H9 (cell line): ENCODE results near the gene GRIP1. TPM values are rescaled to one million over a fixed set of nuclear protein-coding genes. Genes with fewer than 3 reads are reported as not detected.

Experiments
- DNase-seq: peaks from one replicate; pipeline ENCODE4 v3.0.0-alpha.2; 2017
- H2AFZ ChIP-seq: one replicate; pipeline ENCODE4 v1.6.1; 2013; ENCODE audit warnings: mild to moderate bottlenecking, low read length, control low read depth, moderate library complexity
- H2AK5ac ChIP-seq: 2 replicates; pipeline ENCODE4 v1.6.1; 2013; ENCODE audit warnings: low read length, control low read depth, mixed read lengths; ENCODE audit not compliant: insufficient read length
- H2BK120ac ChIP-seq: one replicate; pipeline ENCODE4 v1.6.1; 2013; ENCODE audit warnings: low read depth, mild to moderate bottlenecking, low read length, control low read depth, inconsistent platforms; ENCODE audit not compliant: poor library complexity, severe bottlenecking
- H2BK12ac ChIP-seq: 2 replicates; pipeline ENCODE4 v1.6.1; 2013; ENCODE audit warnings: low read length, control low read depth, mixed read lengths, low read depth; ENCODE audit not compliant: insufficient read length
- H2BK15ac ChIP-seq: 2 replicates; pipeline ENCODE4 v1.6.1; 2013; ENCODE audit warnings: low read depth, low read length, control low read depth
- H2BK20ac ChIP-seq: one replicate; pipeline ENCODE4 v1.6.1; 2013; ENCODE audit warnings: low read depth, mild to moderate bottlenecking, low read length, control low read depth, inconsistent platforms; ENCODE audit not compliant: poor library complexity, severe bottlenecking
- H2BK5ac ChIP-seq: 2 replicates; pipeline ENCODE4 v1.6.1; 2013; ENCODE audit warnings: low read length, control low read depth, mixed read lengths; ENCODE audit not compliant: insufficient read length
- H3K14ac ChIP-seq: 2 replicates; pipeline ENCODE4 v1.6.1; 2013; ENCODE audit warnings: low read length, control low read depth; ENCODE audit not compliant: insufficient read depth
- H3K18ac ChIP-seq: 2 replicates; pipeline ENCODE4 v1.6.1; 2013; ENCODE audit warnings: low read depth, mild to moderate bottlenecking, mixed read lengths, low read length, control low read depth; ENCODE audit not compliant: insufficient read length
- H3K23ac ChIP-seq: 2 replicates; pipeline ENCODE4 v1.6.1; 2013; ENCODE audit warnings: low read length, control low read depth, mixed read lengths, low read depth; ENCODE audit not compliant: insufficient read length
- H3K23me2 ChIP-seq: 2 replicates; pipeline ENCODE4 v1.6.1; 2013; ENCODE audit warnings: low read depth, mild to moderate bottlenecking, mixed read lengths, low read length, control low read depth; ENCODE audit not compliant: insufficient read length, poor library complexity, severe bottlenecking
- H3K27ac ChIP-seq: 2 replicates; pipeline ENCODE4 v1.5.1; 2013; ENCODE audit warnings: low read length, control low read depth, mixed read lengths, low read depth; ENCODE audit not compliant: insufficient read length
- H3K27me3 ChIP-seq: 2 replicates; pipeline ENCODE4 v1.6.1; 2013; ENCODE audit warnings: low read length, control low read depth, inconsistent platforms; ENCODE audit not compliant: insufficient read depth
- H3K4ac ChIP-seq: 2 replicates; pipeline ENCODE4 v1.6.1; 2013; ENCODE audit warnings: low read depth, mild to moderate bottlenecking, control low read depth, inconsistent platforms, low read length, moderate library complexity
- H3K4me1 ChIP-seq: 2 replicates; pipeline ENCODE4 v1.6.1; 2013; ENCODE audit warnings: low read length, control low read depth, inconsistent platforms; ENCODE audit not compliant: insufficient read depth
- H3K4me2 ChIP-seq: 2 replicates; pipeline ENCODE4 v1.6.1; 2013; ENCODE audit warnings: low read length, control low read depth, mixed read lengths; ENCODE audit not compliant: insufficient read length, insufficient read depth
- H3K56ac ChIP-seq: 2 replicates; pipeline ENCODE4 v1.6.1; 2013; ENCODE audit warnings: low read depth, mild to moderate bottlenecking, mixed read lengths, low read length, control low read depth; ENCODE audit not compliant: insufficient read length
- H3K79me1 ChIP-seq: 2 replicates; pipeline ENCODE4 v1.6.1; 2013; ENCODE audit warnings: low read depth, mild to moderate bottlenecking, moderate library complexity, low read length, control low read depth, inconsistent platforms; ENCODE audit not compliant: insufficient read depth, poor library complexity, severe bottlenecking
- H3K79me2 ChIP-seq: 2 replicates; pipeline ENCODE4 v1.6.1; 2013; ENCODE audit warnings: low read length, control low read depth, inconsistent platforms; ENCODE audit not compliant: insufficient read depth
- H3K9ac ChIP-seq: 2 replicates; pipeline ENCODE4 v1.6.1; 2013; ENCODE audit warnings: low read length, control low read depth, mixed read lengths; ENCODE audit not compliant: insufficient read length; ENCODE audit errors: extremely low read depth
- H3K9me3 ChIP-seq: one replicate; pipeline ENCODE4 v1.6.1; 2013; ENCODE audit warnings: low read depth, low read length, inconsistent platforms; ENCODE audit not compliant: control insufficient read depth
- H3T11ph ChIP-seq: one replicate; pipeline ENCODE4 v1.6.1; 2013; ENCODE audit warnings: mild to moderate bottlenecking, low read length, control low read depth, inconsistent platforms
- H4K20me1 ChIP-seq: one replicate; pipeline ENCODE4 v1.6.1; 2013; ENCODE audit not compliant: control insufficient read depth, insufficient read length, insufficient read depth
- H4K5ac ChIP-seq: 2 replicates; pipeline ENCODE4 v1.6.1; 2013; ENCODE audit warnings: low read depth, mild to moderate bottlenecking, mixed read lengths, low read length, control low read depth; ENCODE audit not compliant: insufficient read length
- H4K8ac ChIP-seq: replicated peaks from 2 replicates; pipeline ENCODE4 v1.6.1; 2013; ENCODE audit warnings: low read length, control low read depth, mixed read lengths, low read depth; ENCODE audit not compliant: insufficient read length
- H4K91ac ChIP-seq: 2 replicates; pipeline ENCODE4 v1.6.1; 2013; ENCODE audit warnings: low read depth, mild to moderate bottlenecking, moderate library complexity, mixed read lengths, low read length, control low read depth; ENCODE audit not compliant: insufficient read length
- H3K27ac Mint-ChIP-seq, 3 experiments: 2 replicates in 2 of 3; 3 replicates in 1 of 3; pipeline ENCODE4 v1.8.0; 2020 to 2021; ENCODE audit warnings: mixed read lengths in 3 of 3, mild to moderate bottlenecking in 1 of 3, moderate library complexity in 1 of 3
- H3K27me3 Mint-ChIP-seq: 2 replicates; pipeline ENCODE4 v1.8.0; 2021; ENCODE audit warnings: low read depth, mild to moderate bottlenecking, moderate library complexity, mixed read lengths
- H3K36me3 Mint-ChIP-seq, 3 experiments: 2 replicates in 2 of 3; 3 replicates in 1 of 3; pipeline ENCODE4 v1.8.0; 2020 to 2021; ENCODE audit warnings: low read depth in 3 of 3, mixed read lengths in 3 of 3; ENCODE audit not compliant: insufficient read depth in 1 of 3
- H3K4me1 Mint-ChIP-seq, 2 experiments: 2 replicates each; pipeline ENCODE4 v1.8.0; 2020; ENCODE audit warnings: mixed read lengths in 2 of 2
- H3K4me3 Mint-ChIP-seq, 2 experiments: 2 replicates in 1 of 2; 3 replicates in 1 of 2; pipeline ENCODE4 v1.8.0; 2020 to 2021; ENCODE audit warnings: mild to moderate bottlenecking in 2 of 2, mixed read lengths in 2 of 2, moderate library complexity in 1 of 2
- H3K9me3 Mint-ChIP-seq, 2 experiments: 2 replicates in 1 of 2; 3 replicates in 1 of 2; pipeline ENCODE4 v1.8.0; 2020; ENCODE audit warnings: mild to moderate bottlenecking in 2 of 2, mixed read lengths in 2 of 2, moderate library complexity in 1 of 2
- CTCF ChIP-seq: fragments of 200-600 bp; sonication (generic); conservative IDR thresholded peaks from 3 replicates; pipeline ENCODE4 v1.8.0; 2021; ENCODE audit warnings: antibody characterized with exemption, mild to moderate bottlenecking
- WGBS: extraction: QIAGEN DNeasy Blood & Tissue Kit; methylation state at CpG from one replicate; pipeline ENCODE4 v1.1.7; 2013; ENCODE audit warnings: missing lambda C conversion rate, low lambda C conversion rate, mixed read lengths; ENCODE audit not compliant: insufficient read length; ENCODE audit errors: extremely low coverage; 5-methylcytosine and 5-hydroxymethylcytosine counted together
- total RNA-seq: library from RNA; stranded (reverse); gene quantifications from 2 replicates; pipeline ENCODE4 v1.2.1, GENCODE V29; 2021

Gene GRIP1
- total RNA-seq, 1 experiment from 2014 or later: 19.5 TPM

- Histone ChIP-seq H3K27me3 (no peaks in the 10 kb centered on the region), H2BK20ac (no peak overlapping the region)
Observed at GRCh38 chr12:66571361-66571915, 107.4 kb downstream of the GRIP1 start.

More at GRCh38 chr12:66571361-66571915, 107.4 kb downstream of the GRIP1 start:
- Histone ChIP-seq H3K79me2 (no peaks in the 10 kb centered on the region), H4K91ac (no peak overlapping the region), H3K9me3 (no peaks in the 10 kb centered on the region), H3K56ac (no peak overlapping the region), H3T11ph (no peak overlapping the region), H4K8ac (no peak overlapping the region), H4K5ac (no peak overlapping the region), H3K4ac (no peak overlapping the region), H3K4me1 (no peaks in the 10 kb centered on the region), H3K4me2 (no peak overlapping the region), H2AFZ (no peak overlapping the region), H3K18ac (no peak overlapping the region), H2AK5ac (no peak overlapping the region), H3K14ac (no peak overlapping the region), H2BK15ac (no peak overlapping the region), H3K27ac (no peak overlapping the region), H2BK120ac (no peak overlapping the region), H4K20me1 (no peaks in the 10 kb centered on the region), H3K23me2 (no peaks in the 10 kb centered on the region), H3K79me1 (no peaks in the 10 kb centered on the region), H2BK5ac (no peak overlapping the region), H3K23ac (no peak overlapping the region), H2BK12ac (no peak overlapping the region), H3K9ac (no peak overlapping the region)
- H3K36me3 Mint-ChIP-seq: peaks cover 0 to 4% (median 0%) of the 10 kb centered on the region in 3 experiments; a peak in 1 of 7 replicates
- H3K9me3 Mint-ChIP-seq: no peaks in the 10 kb centered on the region; a peak in 1 of 5 replicates
- no peak overlapping the region for H3K4me3 Mint-ChIP-seq
- no peaks in the 10 kb centered on the region; the same call in 1 of the 2 replicates for H3K27me3 Mint-ChIP-seq
- no peak for DNase-seq
- WGBS: no CpG with 5 or more reads among the region's 1 CpG
- H3K27ac Mint-ChIP-seq: no peak overlapping the region
- peaks cover 5 to 7% of the 10 kb centered on the region in 2 experiments; a peak in 3 of 4 replicates for H3K4me1 Mint-ChIP-seq
- TF ChIP-seq CTCF: no peak
